ENCODE measurements around the gene SPTLC3. TPM values are rescaled to one million over a fixed set of nuclear protein-coding genes. Genes with fewer than 3 reads are reported as not detected.

Gene SPTLC3
- total RNA-seq, 1 donor from 2014 or later: 0.46 TPM

GRCh38 chr20:13059398-13060136 lies 50.8 kb downstream of the SPTLC3 start:
- TF ChIP-seq CTCF (conservative IDR thresholded peaks at IDR 0.05; ENCODE audit: low read depth, low read length): no peak
- no peak overlapping the region for H3K4me3 ChIP-seq (ENCODE audit: low read depth, low read length)
- DNase-seq (ENCODE audit: low read depth): no peak

- H3K4me3 ChIP-seq (ENCODE audit: low read depth, low read length): no peak overlapping the region
- DNase-seq (ENCODE audit: low read depth): no peak
- TF ChIP-seq CTCF (conservative IDR thresholded peaks at IDR 0.05; ENCODE audit: low read depth, low read length): no peak
Observed at GRCh38 chr20:13060327-13060726, 51.6 kb downstream of the SPTLC3 start.

- H3K4me3 ChIP-seq (ENCODE audit: low read depth, low read length): no peak overlapping the region
- no peak for DNase-seq (ENCODE audit: low read depth)
- TF ChIP-seq CTCF (conservative IDR thresholded peaks at IDR 0.05; ENCODE audit: low read depth, low read length): no peak
Observed at GRCh38 chr20:13061381-13061780, 52.6 kb downstream of the SPTLC3 start.

GRCh38 chr20:13062789-13063188 lies 54.0 kb downstream of the SPTLC3 start:
- no peak for DNase-seq (ENCODE audit: low read depth)
- TF ChIP-seq CTCF (conservative IDR thresholded peaks at IDR 0.05; ENCODE audit: low read depth, low read length): no peak
- H3K4me3 ChIP-seq (ENCODE audit: low read depth, low read length): no peak overlapping the region

- no peak for TF ChIP-seq CTCF (conservative IDR thresholded peaks at IDR 0.05; ENCODE audit: low read depth, low read length)
- DNase-seq (ENCODE audit: low read depth): no peak
Observed at GRCh38 chr20:13068336-13068735, 59.6 kb downstream of the SPTLC3 start.

GRCh38 chr20:13081877-13082276 lies 73.1 kb downstream of the SPTLC3 start:
- no peak for TF ChIP-seq CTCF (conservative IDR thresholded peaks at IDR 0.05; ENCODE audit: low read depth, low read length)
- no peak for DNase-seq (ENCODE audit: low read depth)
- no peak overlapping the region for H3K4me3 ChIP-seq (ENCODE audit: low read depth, low read length)

More at GRCh38 chr20:13068336-13068735, 59.6 kb downstream of the SPTLC3 start:
- H3K4me3 ChIP-seq (ENCODE audit: low read depth, low read length): no peak overlapping the region

- no peak for TF ChIP-seq CTCF (conservative IDR thresholded peaks at IDR 0.05; ENCODE audit: low read depth, low read length)
- no peak for DNase-seq (ENCODE audit: low read depth)
- H3K4me3 ChIP-seq (ENCODE audit: low read depth, low read length): no peak overlapping the region
Observed at GRCh38 chr20:13082378-13082777, 73.6 kb downstream of the SPTLC3 start.

Measured in epithelial cell of proximal tubule (primary cell).